Ovary (tissue), 3 donors: ENCODE measurements around the gene EBF4.

Experiments
- CTCF ChIP-seq, 3 donors: fragments of 450-650 bp in 2 of 3; fragments of 200-600 bp in 1 of 3; IDR thresholded peaks; one replicate each; pipeline versions ENCODE4 v1.5.1 to v1.8.0; 2016 to 2022; ENCODE audit warnings: antibody characterized with exemption in 3 of 3, mild to moderate bottlenecking in 1 of 3
- EP300 ChIP-seq: sonication (generic); formaldehyde crosslinking; IDR thresholded peaks from one replicate; pipeline ENCODE4 v1.6.1; 2017; ENCODE audit warnings: antibody characterized with exemption
- donor health status: DM: no; HTN: no; CAD: no.

- no peak for TF ChIP-seq CTCF (IDR thresholded peaks at IDR 0.05)
- no peak for TF ChIP-seq EP300
These were observed 104.8 kb downstream of the EBF4 start for GRCh38 chr20:2797136-2797983.
